GM10266 (cell line): ENCODE results near the gene S100A16.
"Not testable (repeated sequence)": the region's sequence is repeated elsewhere in the genome, so short reads cannot be mapped to it uniquely, and the experiment has no call there.

Experiments
- DNase-seq: peaks from one replicate; pipeline ENCODE4 v3.0.0; 2012; ENCODE audit errors: extremely low spot score
- CTCF ChIP-seq: IDR thresholded peaks from 2 replicates; pipeline ENCODE4 v1.5.1; 2012; ENCODE audit warnings: mild to moderate bottlenecking, low read depth; ENCODE audit not compliant: control insufficient read depth, insufficient read depth; ENCODE audit errors: missing control alignments

Gene S100A16

GRCh38 chr1:153646672-153647345 lies 33.9 kb upstream of the S100A16 start:
- TF ChIP-seq CTCF: no peak
- DNase-seq: no peak

- no peak for TF ChIP-seq CTCF
- DNase-seq: no peak
These were observed 30.9 kb upstream of the S100A16 start for GRCh38 chr1:153643816-153644215.

GRCh38 chr1:153643100-153643499 lies 30.2 kb upstream of the S100A16 start:
- DNase-seq: no peak
- no peak for TF ChIP-seq CTCF

- DNase-seq: no peak
- TF ChIP-seq CTCF: no peak
These were observed 29.2 kb upstream of the S100A16 start for GRCh38 chr1:153642161-153642560.

- DNase-seq: no peak
- TF ChIP-seq CTCF: no peak
These were observed 27.9 kb upstream of the S100A16 start for GRCh38 chr1:153640861-153641260.

GRCh38 chr1:153640213-153640612 lies 27.3 kb upstream of the S100A16 start:
- DNase-seq: not testable (repeated sequence)

GRCh38 chr1:153639280-153639679 lies 26.3 kb upstream of the S100A16 start:
- no peak for DNase-seq
- no peak for TF ChIP-seq CTCF

GRCh38 chr1:153638261-153638660 lies 25.3 kb upstream of the S100A16 start:
- DNase-seq: no peak
- TF ChIP-seq CTCF: no peak
